Caco-2 (cell line): ENCODE measurements around the gene HSPB6. TPM values are rescaled to one million over a fixed set of nuclear protein-coding genes. Genes with fewer than 3 reads are reported as not detected.

Source experiments
- BruUV-seq: library from RNA; stranded (reverse); fragments of 400-500 nt; replicated peaks from 2 replicates; lab custom pipeline; 2021; lab: Mats Ljungman, UMichigan
- CTCF ChIA-PET: fragments of 300-600 bp; sonication (Branson Sonifier 250); formaldehyde crosslinking; loops from one replicate; lab custom pipeline; 2022; ENCODE audit warnings: antibody characterized with exemption; lab: Charles Lee
- POLR2A ChIA-PET: fragments of 300-600 bp; sonication (Branson Sonifier 250); formaldehyde crosslinking; loops from one replicate; lab custom pipeline; 2022; ENCODE audit warnings: antibody characterized with exemption; lab: Charles Lee
- DNase-seq, 2 experiments: peaks; one replicate each; pipeline versions ENCODE4 v3.0.0 to v3.0.0-alpha.2; 2020 to 2022
- H3K27me3 ChIP-seq: replicated peaks from 2 replicates; pipeline ENCODE4 v1.6.0; 2011; ENCODE audit warnings: low read length; ENCODE audit not compliant: control insufficient read depth, insufficient read depth
- H3K36me3 ChIP-seq: 2 replicates; pipeline ENCODE4 v1.5.1; 2011; ENCODE audit warnings: low read length; ENCODE audit not compliant: control insufficient read depth, insufficient read depth
- H3K4me1 ChIP-seq: fragments of 250-450 bp; sonication (Bioruptor Pico); 2 replicates; pipeline ENCODE4 v1.5.1; 2020; ENCODE audit warnings: mild to moderate bottlenecking
- H3K4me3 ChIP-seq: 2 replicates; pipeline ENCODE4 v1.5.1; 2011; ENCODE audit warnings: low read depth, mild to moderate bottlenecking, control low read depth, low read length
- H3K9me3 ChIP-seq: fragments of 250-450 bp; sonication (Bioruptor Pico); 2 replicates; pipeline ENCODE4 v1.5.1; 2020; ENCODE audit warnings: mild to moderate bottlenecking, moderate library complexity
- H3K27ac Mint-ChIP-seq: one replicate; pipeline ENCODE4 v1.8.0; 2022; ENCODE audit warnings: mixed read lengths; ENCODE audit not compliant: unreplicated experiment
- H3K27me3 Mint-ChIP-seq: one replicate; pipeline ENCODE4 v1.8.0; 2022; ENCODE audit warnings: mixed read lengths; ENCODE audit not compliant: insufficient read depth, unreplicated experiment
- H3K36me3 Mint-ChIP-seq: one replicate; pipeline ENCODE4 v1.8.0; 2022; ENCODE audit warnings: mild to moderate bottlenecking, mixed read lengths; ENCODE audit not compliant: insufficient read depth, unreplicated experiment
- H3K4me1 Mint-ChIP-seq: one replicate; pipeline ENCODE4 v1.8.0; 2022; ENCODE audit warnings: low read depth, mixed read lengths; ENCODE audit not compliant: unreplicated experiment
- H3K4me3 Mint-ChIP-seq: one replicate; pipeline ENCODE4 v1.8.0; 2022; ENCODE audit warnings: mild to moderate bottlenecking, moderate library complexity, mixed read lengths; ENCODE audit not compliant: unreplicated experiment
- H3K9me3 Mint-ChIP-seq: one replicate; pipeline ENCODE4 v1.8.0; 2022; ENCODE audit warnings: mixed read lengths; ENCODE audit not compliant: unreplicated experiment
- CTCF ChIP-seq, 2 experiments: fragments of 200-600 bp in 1 of 2; IDR thresholded peaks; 1 replicate in 1 of 2; 2 replicates in 1 of 2; pipeline versions ENCODE4 v1.5.1 to v1.8.0; 2011 to 2022; ENCODE audit warnings: antibody characterized with exemption in 1 of 2, control low read depth in 1 of 2, inconsistent platforms in 1 of 2, low read depth in 1 of 2, low read length in 1 of 2, mild to moderate bottlenecking in 1 of 2, moderate library complexity in 1 of 2; ENCODE audit not compliant: insufficient read depth in 1 of 2, severe bottlenecking in 1 of 2, unreplicated experiment in 1 of 2
- intact Hi-C: fragments of 100-400 bp; cut with micrococcal nuclease; formaldehyde crosslinking; loops from one replicate; pipeline ENCODE4 v1.10.0; 2022; ENCODE audit not compliant: unreplicated experiment
- total RNA-seq: library from RNA; stranded (reverse); gene quantifications from 2 replicates; pipeline ENCODE4 v1.2.3, GENCODE V29; 2022

HSPB6 gene
- total RNA-seq, 1 experiment from 2014 or later = 0.48 TPM

- ChIA-PET POLR2A (interaction anchor here (0.7 kb wide), 1 partner anchor 17 kb away, joined by 4 read pairs; no protein-coding TSS in a partner anchor), CTCF (no interaction called here)
- peaks cover 5% of the 10 kb centered on the region for H3K36me3 ChIP-seq
- no peaks in the 10 kb centered on the region for H3K27me3 Mint-ChIP-seq
- H3K36me3 Mint-ChIP-seq = peaks cover 86% of the 10 kb centered on the region
- BruUV-seq = no TSS peak
- no peaks in the 10 kb centered on the region for H3K4me1 ChIP-seq
- no peak overlapping the region for H3K4me3 ChIP-seq
- no peak overlapping the region for H3K27ac Mint-ChIP-seq
- H3K27me3 ChIP-seq = no peaks in the 10 kb centered on the region
- intact Hi-C loops = no loop called here
- no peaks in the 10 kb centered on the region for H3K9me3 Mint-ChIP-seq
- peaks cover 7% of the 10 kb centered on the region for H3K4me1 Mint-ChIP-seq
- no peak overlapping the region for H3K4me3 Mint-ChIP-seq
- TF ChIP-seq CTCF (IDR thresholded peaks at IDR 0.05; ENCODE audit: insufficient read depth in 1 of 2, low read depth in 1 of 2, low read length in 1 of 2, severe bottlenecking in 1 of 2, unreplicated experiment in 1 of 2) = no peak
- no peak for DNase-seq
- H3K9me3 ChIP-seq = no peaks in the 10 kb centered on the region
Measured at GRCh38 chr19:35723671-35724070, 33.2 kb downstream of the HSPB6 start.

- Mint-ChIP-seq H3K27ac (peak overlapping the region; percentile 55), H3K4me1 (peaks cover 7% of the 10 kb centered on the region), H3K4me3 (no peak overlapping the region), H3K9me3 (no peaks in the 10 kb centered on the region), H3K27me3 (no peaks in the 10 kb centered on the region), H3K36me3 (peaks cover 78% of the 10 kb centered on the region)
- ChIA-PET CTCF (no interaction called here), POLR2A (interaction anchor here (0.7 kb wide), 1 partner anchor 18 kb away, joined by 4 read pairs; no protein-coding TSS in a partner anchor)
- no TSS peak for BruUV-seq
- H3K4me3 ChIP-seq = no peak overlapping the region
- H3K36me3 ChIP-seq = peaks cover 5% of the 10 kb centered on the region
- H3K4me1 ChIP-seq = no peaks in the 10 kb centered on the region
- intact Hi-C loops = no loop called here
- no peaks in the 10 kb centered on the region for H3K27me3 ChIP-seq
- DNase-seq = no peak
- TF ChIP-seq CTCF (IDR thresholded peaks at IDR 0.05; ENCODE audit: insufficient read depth in 1 of 2, low read depth in 1 of 2, low read length in 1 of 2, severe bottlenecking in 1 of 2, unreplicated experiment in 1 of 2) = no peak
- H3K9me3 ChIP-seq = no peaks in the 10 kb centered on the region
Measured at GRCh38 chr19:35722897-35723296, 33.9 kb downstream of the HSPB6 start.

- Histone ChIP-seq H3K9me3 (no peaks in the 10 kb centered on the region), H3K4me3 (no peak overlapping the region), H3K36me3 (peaks cover 4% of the 10 kb centered on the region), H3K27me3 (no peaks in the 10 kb centered on the region), H3K4me1 (no peaks in the 10 kb centered on the region)
- Mint-ChIP-seq H3K4me3 (no peak overlapping the region), H3K9me3 (no peaks in the 10 kb centered on the region), H3K4me1 (peaks cover 7% of the 10 kb centered on the region), H3K27ac (peak overlapping the region; percentile 55), H3K27me3 (no peaks in the 10 kb centered on the region), H3K36me3 (peaks cover 74% of the 10 kb centered on the region)
- TF ChIP-seq CTCF (IDR thresholded peaks at IDR 0.05; ENCODE audit: insufficient read depth in 1 of 2, low read depth in 1 of 2, low read length in 1 of 2, severe bottlenecking in 1 of 2, unreplicated experiment in 1 of 2) = no peak
- TSS peak; percentile 0 for BruUV-seq
- no peak for DNase-seq
- ChIA-PET POLR2A (no interaction called here), CTCF (no interaction called here)
- intact Hi-C loops = no loop called here
Measured at GRCh38 chr19:35722461-35722860, 34.4 kb downstream of the HSPB6 start.
